Activated naive CD8-positive, alpha-beta T cell treated with anti-CD3 and anti-CD28 coated beads for 36 hours (primary cell): ENCODE results near the gene TBC1D32. TPM values are rescaled to one million over a fixed set of nuclear protein-coding genes. Genes with fewer than 3 reads are reported as not detected.
"Not testable (repeated sequence)": the region's sequence is repeated elsewhere in the genome, so short reads cannot be mapped to it uniquely, and the experiment has no call there.

ENCODE experiments used
- DNase-seq: peaks from one replicate; pipeline ENCODE4 v3.0.0; 2021
- H3K27ac Mint-ChIP-seq: one replicate; pipeline ENCODE4 v1.8.0; 2022; ENCODE audit warnings: mild to moderate bottlenecking, moderate library complexity, mixed read lengths
- H3K27me3 Mint-ChIP-seq: one replicate; pipeline ENCODE4 v1.8.0; 2022; ENCODE audit warnings: mild to moderate bottlenecking, mixed read lengths
- H3K36me3 Mint-ChIP-seq: one replicate; pipeline ENCODE4 v1.8.0; 2021; ENCODE audit warnings: mild to moderate bottlenecking, mixed read lengths
- H3K4me1 Mint-ChIP-seq: one replicate; pipeline ENCODE4 v1.8.0; 2021; ENCODE audit warnings: mixed read lengths
- H3K4me3 Mint-ChIP-seq: one replicate; pipeline ENCODE4 v1.8.0; 2022; ENCODE audit warnings: mild to moderate bottlenecking, moderate library complexity, mixed read lengths
- H3K9me3 Mint-ChIP-seq: one replicate; pipeline ENCODE4 v1.8.0; 2022; ENCODE audit warnings: mixed read lengths
- total RNA-seq, 2 experiments: library from RNA; stranded (reverse); gene quantifications; one replicate each; pipeline ENCODE4 v1.2.3, GENCODE V29; 2021

Gene TBC1D32
- total RNA-seq, 2 experiments from 2014 or later = 6.7 to 7.0 TPM

DNA sequence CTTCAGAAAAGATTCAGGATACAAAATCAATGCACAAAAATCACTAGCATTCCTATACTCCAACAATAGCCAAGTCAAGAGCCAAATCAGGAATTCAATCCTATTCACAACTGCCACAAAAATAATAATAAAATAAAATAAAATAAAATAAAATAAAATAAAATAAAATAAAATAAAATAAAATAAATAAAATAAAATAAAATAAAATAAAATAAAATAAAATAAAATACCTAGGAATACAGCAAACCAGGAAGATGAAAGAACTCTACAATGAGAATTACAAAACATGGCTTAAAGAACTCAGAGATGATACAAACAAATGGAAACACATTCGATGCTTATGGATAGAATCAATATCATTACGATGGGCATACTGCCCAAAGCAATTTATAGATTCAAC, 120.9 kb downstream of the TBC1D32 start:
- peaks cover 20% of the 10 kb centered on the region for H3K9me3 Mint-ChIP-seq
- DNase-seq, H3K27ac Mint-ChIP-seq, H3K4me3 Mint-ChIP-seq, H3K4me1 Mint-ChIP-seq, H3K27me3 Mint-ChIP-seq: not testable (repeated sequence)
- H3K36me3 Mint-ChIP-seq = peaks cover 67% of the 10 kb centered on the region

DNA sequence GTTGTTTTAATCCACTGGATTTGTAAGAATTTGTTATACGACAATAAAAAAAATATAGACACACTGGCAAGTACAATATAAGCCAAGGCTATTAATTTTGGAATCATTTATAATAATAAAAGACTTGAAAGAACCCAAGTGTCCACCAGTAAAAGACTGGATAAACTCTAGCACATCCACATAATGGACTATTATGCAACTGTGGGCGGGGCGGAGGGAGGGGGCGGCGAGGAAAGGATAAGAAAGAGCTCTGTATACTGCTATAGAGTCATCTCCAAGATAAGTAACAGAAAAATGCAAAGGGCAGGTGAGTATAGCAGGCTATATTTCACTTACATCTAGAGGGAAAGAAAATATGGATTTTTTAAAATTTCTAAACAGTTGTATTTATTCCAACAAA, 123.3 kb downstream of the TBC1D32 start:
- peaks cover 10% of the 10 kb centered on the region for H3K9me3 Mint-ChIP-seq
- no peak overlapping the region for H3K27ac Mint-ChIP-seq
- peaks cover 54% of the 10 kb centered on the region for H3K36me3 Mint-ChIP-seq
- no peak overlapping the region for H3K4me3 Mint-ChIP-seq
- H3K4me1 Mint-ChIP-seq = no peaks in the 10 kb centered on the region
- no peak for DNase-seq
- no peaks in the 10 kb centered on the region for H3K27me3 Mint-ChIP-seq

DNA sequence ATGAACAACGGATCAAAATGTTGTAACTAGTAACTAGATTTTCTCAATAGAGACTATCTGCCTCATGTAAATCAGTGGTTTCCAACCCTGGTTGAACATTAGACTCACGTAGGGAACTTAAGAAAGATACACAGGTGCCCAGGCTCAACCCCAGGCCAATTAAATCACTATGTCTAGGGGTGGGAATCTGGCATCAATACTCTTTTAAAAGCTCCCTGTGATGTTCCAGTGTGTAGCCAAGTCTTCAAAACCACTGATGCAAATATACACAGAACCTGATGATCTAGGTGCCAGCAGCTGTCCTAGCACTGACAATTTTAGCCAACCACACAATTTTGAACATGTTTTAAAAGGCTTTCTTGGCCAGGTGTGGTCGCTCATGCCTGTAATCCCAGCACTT, 128.7 kb downstream of the TBC1D32 start:
- Mint-ChIP-seq H3K36me3 (peaks cover 25% of the 10 kb centered on the region), H3K27ac (no peak overlapping the region), H3K9me3 (peaks cover 1% of the 10 kb centered on the region), H3K4me3 (no peak overlapping the region), H3K4me1 (peaks cover 1% of the 10 kb centered on the region), H3K27me3 (no peaks in the 10 kb centered on the region)
- DNase-seq = no peak

DNA sequence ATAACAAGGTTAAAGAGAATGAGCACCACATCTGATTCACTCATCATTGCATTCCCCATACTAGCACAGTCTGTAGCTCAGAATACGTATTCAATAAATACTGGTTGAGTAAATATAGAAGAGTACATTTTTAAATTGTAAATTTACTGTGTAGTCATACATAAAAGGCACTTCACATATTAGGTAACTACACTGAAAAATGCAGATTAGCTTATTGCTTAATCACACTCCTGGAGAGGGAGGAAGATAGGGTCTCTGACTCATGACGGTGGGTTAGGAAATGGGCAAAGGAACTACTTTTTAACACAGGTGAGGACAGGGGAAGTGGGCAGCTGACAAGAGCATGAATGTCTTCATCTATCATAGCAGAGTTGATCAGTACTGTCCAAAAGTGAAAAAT, 133.2 kb downstream of the TBC1D32 start:
- H3K9me3 Mint-ChIP-seq = no peaks in the 10 kb centered on the region
- no peak overlapping the region for H3K27ac Mint-ChIP-seq
- DNase-seq = no peak
- no peak overlapping the region for H3K4me3 Mint-ChIP-seq
- H3K36me3 Mint-ChIP-seq = peaks cover 11% of the 10 kb centered on the region
- no peaks in the 10 kb centered on the region for H3K27me3 Mint-ChIP-seq
- H3K4me1 Mint-ChIP-seq = peaks cover 1% of the 10 kb centered on the region

DNA sequence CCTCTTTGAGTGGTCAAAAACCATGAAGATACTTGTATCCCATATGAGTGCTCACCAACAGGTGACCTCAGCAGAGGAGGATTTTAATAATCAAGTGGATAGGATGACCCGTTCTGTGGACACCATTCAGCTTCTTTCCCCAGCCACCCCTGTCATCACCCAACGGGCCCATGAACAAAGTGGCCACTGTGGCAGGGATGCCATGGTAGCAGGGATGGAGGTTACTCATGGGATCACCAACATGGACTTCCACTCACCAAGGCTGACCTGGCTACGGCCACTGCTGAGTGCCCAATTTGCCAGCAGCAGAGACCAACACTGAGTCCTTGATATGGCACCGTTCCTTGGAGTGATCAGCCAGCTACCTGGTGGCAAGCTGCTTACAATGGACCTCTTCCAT, 138.2 kb downstream of the TBC1D32 start:
- H3K27me3 Mint-ChIP-seq, H3K4me3 Mint-ChIP-seq, H3K27ac Mint-ChIP-seq, DNase-seq, H3K9me3 Mint-ChIP-seq, H3K4me1 Mint-ChIP-seq: not testable (repeated sequence)
- H3K36me3 Mint-ChIP-seq = peaks cover 16% of the 10 kb centered on the region

DNA sequence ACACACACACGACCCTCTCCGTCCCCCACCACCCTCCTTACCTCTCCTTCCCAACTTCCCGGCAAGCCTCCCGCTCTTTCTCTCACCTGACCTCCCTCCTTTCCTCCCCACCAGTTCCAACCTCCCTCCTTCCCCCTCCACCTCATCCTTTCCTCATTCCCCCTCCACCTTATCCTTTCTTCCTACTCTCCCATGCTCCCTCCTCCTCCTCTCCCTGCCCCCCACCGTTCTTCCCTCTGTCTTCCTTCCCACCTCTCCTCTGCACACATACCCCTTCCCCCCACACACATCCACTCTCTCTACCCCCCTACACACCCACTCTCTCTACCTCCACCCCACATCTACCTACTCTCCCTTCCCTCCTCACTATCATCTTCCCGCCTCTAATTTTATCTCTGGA, 144.2 kb downstream of the TBC1D32 start:
- H3K4me3 Mint-ChIP-seq = no peak overlapping the region
- H3K4me1 Mint-ChIP-seq = no peaks in the 10 kb centered on the region

DNA sequence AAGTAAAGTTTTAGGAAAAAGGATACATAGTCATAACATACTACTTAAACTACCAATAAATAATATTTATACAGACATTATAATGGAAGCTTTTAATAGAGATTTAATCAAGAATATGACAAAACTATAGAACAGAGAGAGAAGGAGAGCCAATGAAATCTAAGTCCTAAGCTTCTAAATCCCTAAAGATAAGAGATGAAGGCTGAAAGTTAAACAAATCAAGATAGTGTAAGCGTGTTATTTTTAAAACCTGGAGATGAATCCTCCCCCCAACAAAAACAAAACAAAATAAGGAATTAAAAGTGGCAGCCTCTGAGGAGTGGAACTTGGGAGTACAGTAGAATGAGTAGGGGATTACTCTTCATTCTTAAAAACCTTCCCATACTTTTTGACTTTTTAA, 145.9 kb downstream of the TBC1D32 start:
- Mint-ChIP-seq H3K27ac (no peak overlapping the region), H3K36me3 (peaks cover 5% of the 10 kb centered on the region), H3K9me3 (no peaks in the 10 kb centered on the region), H3K4me1 (no peaks in the 10 kb centered on the region), H3K27me3 (no peaks in the 10 kb centered on the region), H3K4me3 (no peak overlapping the region)
- DNase-seq = no peak

More for the DNA sequence above, 144.2 kb downstream of the TBC1D32 start:
- Mint-ChIP-seq H3K27ac (no peak overlapping the region), H3K36me3 (peaks cover 4% of the 10 kb centered on the region), H3K9me3 (no peaks in the 10 kb centered on the region), H3K27me3 (no peaks in the 10 kb centered on the region)
- DNase-seq = no peak

DNA sequence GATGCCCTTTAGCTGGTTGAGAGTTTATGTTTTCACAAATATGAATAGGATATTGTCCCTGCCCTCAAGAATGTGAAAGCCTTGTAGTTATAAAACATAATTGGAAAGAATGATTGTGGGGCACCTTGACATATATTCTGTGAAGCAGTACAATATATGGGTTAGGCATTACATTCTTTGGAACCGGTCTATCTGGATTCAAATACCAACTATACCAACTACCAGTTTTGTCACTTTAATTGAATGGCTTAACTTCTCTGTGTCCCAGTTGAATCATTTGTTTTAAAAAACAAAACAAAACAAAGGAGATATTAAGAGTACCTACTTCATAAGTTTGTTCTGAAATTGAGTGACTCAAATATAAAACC, 146.5 kb downstream of the TBC1D32 start:
- H3K36me3 Mint-ChIP-seq = peaks cover 3% of the 10 kb centered on the region
- no peaks in the 10 kb centered on the region for H3K4me1 Mint-ChIP-seq
- H3K27ac Mint-ChIP-seq = no peak overlapping the region
- DNase-seq = no peak
- no peaks in the 10 kb centered on the region for H3K27me3 Mint-ChIP-seq
- H3K4me3 Mint-ChIP-seq = no peak overlapping the region
- H3K9me3 Mint-ChIP-seq = no peaks in the 10 kb centered on the region

DNA sequence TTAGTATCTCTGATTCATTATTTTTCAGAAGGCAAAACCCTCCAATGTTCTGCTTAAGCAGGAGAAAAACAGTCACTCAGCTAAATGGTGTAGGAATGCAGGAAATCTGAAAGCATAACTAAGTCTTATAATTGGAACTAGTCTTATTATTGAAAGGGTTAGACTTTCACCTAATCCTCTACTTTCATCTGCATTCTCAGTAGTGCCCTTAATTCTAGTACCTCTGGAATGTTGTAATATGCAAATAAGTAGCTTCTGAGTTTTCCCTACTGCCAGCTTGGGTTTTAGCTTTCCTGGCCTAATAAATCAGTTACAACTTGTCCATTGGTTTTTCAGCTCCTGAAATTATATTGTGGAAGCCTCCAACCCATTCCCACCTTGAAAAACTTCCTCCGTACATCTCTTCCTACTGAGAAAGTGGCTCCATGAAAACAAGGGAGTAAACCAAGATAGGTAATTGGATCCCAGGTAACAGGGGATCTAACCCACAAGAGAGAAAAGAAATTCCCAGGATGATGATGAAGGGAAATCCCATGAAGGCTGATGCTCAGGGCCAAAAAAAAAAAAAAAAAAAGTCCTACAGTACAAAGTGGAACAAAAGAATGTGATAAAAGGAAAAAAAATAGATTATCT, 147.0 kb downstream of the TBC1D32 start:
- no peak overlapping the region for H3K27ac Mint-ChIP-seq
- H3K27me3 Mint-ChIP-seq = no peaks in the 10 kb centered on the region
- no peaks in the 10 kb centered on the region for H3K9me3 Mint-ChIP-seq
- H3K4me1 Mint-ChIP-seq = no peaks in the 10 kb centered on the region
- H3K36me3 Mint-ChIP-seq = peaks cover 1% of the 10 kb centered on the region
- no peak for DNase-seq
- H3K4me3 Mint-ChIP-seq = no peak overlapping the region

DNA sequence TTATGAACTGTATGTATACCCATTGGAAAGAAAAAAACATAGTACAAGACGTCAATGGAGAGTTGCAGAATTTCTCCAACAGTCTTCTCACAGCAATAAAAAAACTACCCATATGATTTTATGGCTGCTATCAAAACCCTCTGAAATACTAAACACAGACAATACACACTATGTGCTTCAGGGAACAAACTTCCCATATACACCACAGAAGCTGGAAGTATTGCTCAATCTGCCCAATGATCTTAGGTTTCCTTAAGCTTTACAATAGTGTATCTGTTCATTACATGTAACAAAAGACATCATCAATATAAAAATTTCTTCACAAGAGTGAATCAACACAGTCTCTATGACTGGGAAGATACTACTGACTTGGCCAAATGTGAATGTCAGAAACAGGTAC, 150.5 kb downstream of the TBC1D32 start:
- H3K36me3 Mint-ChIP-seq = peaks cover 19% of the 10 kb centered on the region
- H3K9me3 Mint-ChIP-seq = peaks cover 2% of the 10 kb centered on the region
- H3K27me3 Mint-ChIP-seq = no peaks in the 10 kb centered on the region

DNA sequence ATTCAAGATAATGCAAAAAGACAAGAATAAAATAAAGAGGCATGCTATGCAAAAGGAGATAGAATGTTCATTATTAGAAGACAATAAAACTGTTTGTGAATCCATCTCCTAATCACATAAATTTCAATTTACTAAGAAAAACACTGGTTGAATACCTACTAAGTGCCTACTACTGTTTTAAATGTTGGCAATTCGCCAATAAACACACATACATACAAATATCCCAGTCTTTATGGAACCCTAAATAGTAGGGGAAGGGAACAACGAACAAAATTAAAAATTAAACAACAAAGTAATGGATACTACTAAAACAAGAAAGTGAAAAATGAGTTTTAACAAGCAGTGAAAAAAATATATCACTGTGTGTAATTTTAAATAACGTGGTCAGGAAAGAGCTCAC, 158.5 kb downstream of the TBC1D32 start:
- Mint-ChIP-seq H3K4me1 (no peaks in the 10 kb centered on the region), H3K27me3 (no peaks in the 10 kb centered on the region)

More for the DNA sequence above, 150.5 kb downstream of the TBC1D32 start:
- DNase-seq = no peak
- Mint-ChIP-seq H3K4me3 (no peak overlapping the region), H3K27ac (no peak overlapping the region), H3K4me1 (no peaks in the 10 kb centered on the region)

DNA sequence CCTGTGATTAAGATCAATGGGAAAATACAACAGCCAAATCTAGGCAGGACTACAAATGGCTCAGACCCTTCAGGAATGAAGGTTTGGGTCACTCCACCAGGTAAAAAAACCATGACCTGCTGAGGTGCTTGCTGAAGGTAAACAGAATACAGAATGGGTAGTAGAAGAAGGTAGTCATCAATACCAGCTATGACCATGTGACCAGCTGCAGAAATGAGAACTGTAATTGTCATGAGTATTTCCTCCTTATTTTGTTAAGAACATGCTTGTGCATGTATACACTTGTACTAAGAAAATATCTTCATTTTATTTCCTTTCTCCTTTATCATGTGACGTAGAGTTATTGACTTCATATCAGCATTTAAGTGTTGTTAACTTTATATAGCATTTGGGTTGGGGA, 161.8 kb downstream of the TBC1D32 start:
- not testable (repeated sequence) for H3K27me3 Mint-ChIP-seq, H3K4me3 Mint-ChIP-seq, DNase-seq, H3K4me1 Mint-ChIP-seq, H3K27ac Mint-ChIP-seq, H3K9me3 Mint-ChIP-seq
- peaks cover 22% of the 10 kb centered on the region for H3K36me3 Mint-ChIP-seq

More for the DNA sequence above, 158.5 kb downstream of the TBC1D32 start:
- Mint-ChIP-seq H3K36me3 (peaks cover 30% of the 10 kb centered on the region), H3K4me3 (no peak overlapping the region), H3K27ac (no peak overlapping the region), H3K9me3 (peaks cover 2% of the 10 kb centered on the region)
- no peak for DNase-seq

DNA sequence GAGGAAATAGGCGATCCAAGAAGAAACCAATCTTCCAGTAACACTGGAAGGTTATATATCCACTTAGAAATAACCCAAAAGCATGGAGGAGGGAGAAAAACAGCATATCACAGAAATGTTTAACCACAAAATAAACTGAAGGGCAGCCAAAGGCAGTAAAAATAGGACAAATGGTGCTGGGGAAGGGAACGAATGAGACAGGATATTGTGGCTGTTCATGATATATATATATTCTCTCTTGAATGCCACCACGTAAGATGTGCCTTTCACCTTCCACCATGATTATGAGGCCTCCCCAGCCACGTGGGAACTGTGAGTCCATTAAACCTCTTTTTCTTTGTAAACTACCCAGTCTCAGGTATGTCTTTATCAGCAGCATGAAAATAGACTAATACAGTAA, 162.4 kb downstream of the TBC1D32 start:
- no peak for DNase-seq
- no peaks in the 10 kb centered on the region for H3K4me1 Mint-ChIP-seq
- no peak overlapping the region for H3K27ac Mint-ChIP-seq
- peaks cover 19% of the 10 kb centered on the region for H3K36me3 Mint-ChIP-seq
- H3K9me3 Mint-ChIP-seq = peaks cover 2% of the 10 kb centered on the region
- no peaks in the 10 kb centered on the region for H3K27me3 Mint-ChIP-seq
- H3K4me3 Mint-ChIP-seq = no peak overlapping the region

DNA sequence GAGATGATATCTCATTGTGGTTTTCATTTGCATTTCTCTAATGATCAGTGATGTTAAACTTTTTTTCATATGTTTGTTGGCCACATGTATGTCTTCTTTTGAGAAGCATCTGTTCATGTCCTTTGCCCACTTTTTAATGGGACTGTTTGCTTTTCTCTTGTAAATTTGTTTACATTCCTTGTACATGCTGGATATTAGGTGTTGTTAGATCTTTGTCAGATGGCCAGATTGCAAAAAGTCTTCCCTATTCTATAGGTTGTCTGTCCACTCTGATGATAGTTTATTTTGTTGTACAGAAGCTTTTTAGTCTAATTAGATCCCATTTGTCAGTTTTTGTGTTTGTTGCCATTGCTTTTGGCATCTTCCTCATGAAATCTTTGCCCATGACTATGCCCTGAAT, 172.4 kb downstream of the TBC1D32 start:
- no peak overlapping the region for H3K27ac Mint-ChIP-seq
- H3K27me3 Mint-ChIP-seq = no peaks in the 10 kb centered on the region
- no peak overlapping the region for H3K4me3 Mint-ChIP-seq
- H3K9me3 Mint-ChIP-seq = peaks cover 14% of the 10 kb centered on the region
- DNase-seq = no peak
- H3K36me3 Mint-ChIP-seq = peaks cover 44% of the 10 kb centered on the region
- no peaks in the 10 kb centered on the region for H3K4me1 Mint-ChIP-seq

DNA sequence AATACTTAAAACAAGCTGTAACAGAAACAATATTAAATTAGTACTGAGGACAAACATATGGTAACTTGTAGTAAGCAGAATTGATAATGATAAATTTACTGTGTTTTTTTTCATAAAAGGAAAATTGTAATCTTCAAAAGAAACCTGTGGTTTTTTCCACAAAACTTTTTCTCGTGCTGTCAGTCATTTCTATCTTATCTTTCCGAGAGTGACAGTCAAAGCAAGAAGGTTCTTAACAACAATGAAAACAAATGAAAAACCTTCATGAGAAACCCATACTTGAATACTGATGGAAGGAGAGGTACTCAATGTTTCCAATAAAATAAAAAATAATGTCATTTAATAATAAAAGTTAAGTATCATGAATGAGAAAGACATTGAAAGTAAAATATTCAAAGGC, 174.0 kb downstream of the TBC1D32 start:
- Mint-ChIP-seq H3K27me3 (no peaks in the 10 kb centered on the region), H3K9me3 (peaks cover 24% of the 10 kb centered on the region), H3K36me3 (peaks cover 59% of the 10 kb centered on the region)

DNA sequence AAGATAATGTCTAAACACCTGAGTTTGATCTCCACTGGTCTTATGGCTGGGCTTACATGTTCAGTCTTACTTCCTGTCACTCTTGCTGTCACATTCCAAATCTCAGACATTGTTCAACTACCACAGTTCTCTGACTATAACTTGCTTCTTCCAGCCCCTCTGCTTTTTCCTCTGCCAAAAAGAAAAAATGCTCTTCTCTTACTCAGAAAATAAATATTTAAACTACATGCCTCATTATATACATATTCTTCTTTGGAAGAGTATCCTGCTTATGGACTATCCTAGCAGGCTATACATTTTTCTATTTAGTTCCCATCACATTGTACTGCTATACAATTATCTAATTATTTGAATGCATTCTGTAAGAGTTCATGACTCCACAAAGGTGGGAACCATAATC, 175.4 kb downstream of the TBC1D32 start:
- Mint-ChIP-seq H3K4me3 (no peak overlapping the region), H3K36me3 (peaks cover 73% of the 10 kb centered on the region), H3K27ac (no peak overlapping the region), H3K27me3 (no peaks in the 10 kb centered on the region), H3K9me3 (peaks cover 29% of the 10 kb centered on the region), H3K4me1 (no peaks in the 10 kb centered on the region)
- no peak for DNase-seq

More for the DNA sequence above, 174.0 kb downstream of the TBC1D32 start:
- Mint-ChIP-seq H3K4me3 (no peak overlapping the region), H3K4me1 (no peaks in the 10 kb centered on the region), H3K27ac (no peak overlapping the region)
- no peak for DNase-seq
